Germinal center (tissue), 1 donor: Measurements from ENCODE around the gene C2CD4D.
A peak's percentile ranks its signal among the peaks of the same experiment; 100 is the strongest.

ENCODE experiments used
- DNase-seq: peaks from one replicate; pipeline ENCODE4 v3.0.0; 2012; ENCODE audit warnings: mixed read lengths, low spot score

The C2CD4D gene

DNA sequence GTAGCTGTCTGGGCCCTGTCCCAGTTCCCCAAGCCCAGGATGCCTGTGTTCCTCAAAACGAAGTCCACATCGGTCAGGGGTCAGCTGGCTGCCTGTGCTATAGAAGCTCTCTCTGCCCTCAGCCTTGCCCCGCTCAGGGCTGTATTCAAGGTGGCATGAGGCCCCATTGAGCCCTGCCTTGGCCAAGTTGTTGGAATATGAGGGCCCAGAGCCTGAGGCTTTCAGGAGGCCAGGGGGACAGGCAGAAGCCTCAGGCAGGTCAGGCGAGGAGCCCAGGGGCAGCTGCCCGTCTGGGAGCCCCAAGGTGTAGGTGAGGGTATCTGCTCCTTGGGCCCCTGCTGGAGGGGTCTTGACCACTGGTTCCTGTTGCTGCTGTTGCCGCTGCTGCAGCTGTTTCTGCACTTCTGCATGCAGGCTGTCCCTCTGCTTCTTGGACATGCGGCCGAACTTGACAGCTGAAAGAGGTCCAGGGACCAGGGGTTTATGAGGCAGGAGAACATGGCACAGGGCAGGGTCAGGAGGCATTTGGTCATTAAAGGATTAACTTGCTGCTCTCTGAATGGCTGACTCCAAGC, 24.6 kb downstream of the C2CD4D start:
- DNase-seq, result no peak

DNA sequence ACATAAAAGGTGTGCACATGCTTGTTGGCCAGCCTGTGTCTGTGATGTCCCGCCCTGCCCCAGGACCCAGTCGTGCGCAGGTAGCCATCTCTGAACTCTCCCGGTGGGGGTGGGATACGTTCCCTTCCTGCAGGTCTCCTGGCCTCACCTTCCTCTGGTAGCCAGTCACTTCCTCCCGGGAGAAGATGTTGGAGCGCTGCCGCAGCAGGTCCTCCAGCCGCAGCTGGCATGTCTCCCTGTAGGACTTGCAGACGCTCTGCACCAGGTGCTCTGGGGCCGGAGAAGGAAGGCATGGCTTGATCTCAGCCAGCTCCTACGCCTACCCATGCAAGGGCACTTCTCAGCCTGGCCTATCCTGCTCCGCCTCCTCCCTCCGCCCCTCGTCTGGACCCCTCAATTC, 25.2 kb downstream of the C2CD4D start:
- no peak for DNase-seq

DNA sequence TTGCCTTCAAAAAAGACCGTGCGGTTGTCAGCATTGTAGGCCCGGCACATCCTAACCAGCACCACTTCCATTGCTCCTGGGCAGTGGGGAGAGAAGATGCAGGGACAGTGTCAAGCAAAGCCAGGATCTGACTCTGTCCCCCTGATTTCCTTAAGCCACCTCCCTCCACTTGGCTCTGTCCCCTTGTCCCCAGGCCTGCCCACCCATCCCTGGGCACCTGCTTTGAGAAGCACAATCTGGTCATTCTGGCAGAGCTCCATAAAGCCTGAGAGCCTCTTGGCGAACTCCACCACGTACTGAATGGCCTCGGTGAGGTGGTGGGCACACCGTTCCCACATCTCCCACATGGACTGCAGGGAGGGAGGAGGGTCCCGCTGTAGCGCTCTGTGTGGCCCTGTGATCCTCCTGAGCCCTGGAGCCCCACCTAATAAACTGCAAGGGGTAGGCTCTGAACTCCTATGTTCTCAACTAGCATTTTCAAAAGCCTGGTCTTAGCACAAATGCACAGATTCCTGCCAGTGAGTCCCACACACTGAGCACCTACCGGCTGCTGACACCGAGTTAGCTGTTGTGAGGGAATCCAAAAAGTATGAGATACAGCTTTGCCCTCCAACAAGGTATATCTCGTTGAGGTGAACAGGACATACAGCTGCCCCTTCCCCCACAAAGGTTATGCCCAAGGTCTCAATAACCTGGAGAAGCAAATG, 26.2 kb downstream of the C2CD4D start:
- DNase-seq, result no peak

DNA sequence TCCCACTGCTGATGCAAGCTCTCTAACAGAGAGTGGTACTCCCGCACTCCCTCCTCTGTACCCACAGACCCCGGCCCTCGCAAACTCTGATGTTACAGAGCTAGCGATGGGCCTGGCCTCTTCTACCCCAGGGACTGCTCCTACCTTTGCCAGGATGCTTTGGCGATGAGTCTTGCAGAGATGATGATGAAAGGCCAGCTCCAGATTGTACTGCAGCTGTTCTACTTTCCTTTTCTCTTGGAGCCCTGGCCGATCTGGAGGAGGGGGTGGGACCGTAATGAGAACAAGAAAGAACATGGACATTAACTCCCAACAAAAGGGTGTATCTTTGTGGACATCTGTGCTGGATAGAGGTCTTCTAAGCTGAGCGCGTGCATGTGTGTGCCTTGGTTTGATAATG, 28.4 kb downstream of the C2CD4D start:
- no peak for DNase-seq

DNA sequence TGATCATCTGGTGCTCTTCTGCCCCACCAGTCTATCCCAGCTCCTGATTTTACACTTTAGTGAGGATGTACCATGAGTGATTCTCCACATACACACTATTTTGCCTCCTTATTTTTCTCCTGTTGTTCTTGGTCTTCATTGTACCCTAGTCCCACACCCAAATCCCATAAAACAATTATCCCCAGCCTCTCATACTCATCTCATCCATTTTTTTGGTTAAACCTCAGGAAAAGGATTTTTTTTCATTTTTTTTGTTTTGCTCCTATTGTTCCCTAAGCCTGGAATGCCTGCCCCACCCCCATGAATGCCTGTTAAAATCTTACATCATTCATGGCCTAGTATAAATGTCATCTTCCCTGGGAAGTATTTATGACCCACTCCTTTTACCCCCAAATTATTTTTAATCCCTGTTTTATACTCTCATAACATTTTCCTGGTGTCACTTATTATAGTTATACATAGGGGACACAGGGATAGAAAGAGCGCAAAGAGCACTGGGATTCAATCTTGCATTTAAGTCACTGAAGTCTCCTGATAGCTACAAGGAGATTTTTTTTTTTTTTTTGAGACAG, 29.5 kb downstream of the C2CD4D start:
- no peak for DNase-seq

DNA sequence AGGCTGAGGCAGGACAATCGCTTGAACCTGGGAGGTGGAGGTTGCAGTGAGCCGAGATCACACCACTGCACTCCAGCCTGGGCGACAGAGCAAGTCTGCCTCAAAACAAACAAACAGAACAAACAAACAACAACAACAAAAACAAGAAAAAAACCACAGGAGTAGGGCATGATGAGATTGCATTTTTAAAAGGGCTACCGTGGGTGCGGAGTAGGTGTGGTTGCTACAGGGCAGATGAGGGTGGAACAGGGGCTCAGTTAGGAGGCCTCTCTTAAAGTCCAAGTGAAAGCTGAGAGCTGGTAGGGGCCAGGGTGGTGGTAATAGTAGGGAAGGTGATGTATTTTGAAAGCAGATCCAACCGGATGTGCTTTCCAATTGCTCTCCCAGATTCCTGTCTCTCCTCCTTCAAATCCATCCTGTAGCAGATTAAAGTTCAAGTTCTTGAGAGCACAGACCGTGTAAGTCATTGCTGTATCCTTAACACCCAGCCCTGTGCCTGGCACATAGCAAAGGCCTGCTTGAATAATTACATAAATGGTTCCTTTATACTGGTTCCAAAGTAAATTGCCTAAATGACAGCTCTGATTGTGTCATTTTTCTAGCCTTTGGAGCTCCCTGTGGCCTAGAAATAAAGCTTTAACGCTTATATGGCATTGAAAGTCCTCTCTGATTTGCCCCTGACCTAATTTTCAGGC, 30.2 kb downstream of the C2CD4D start:
- no peak for DNase-seq

DNA sequence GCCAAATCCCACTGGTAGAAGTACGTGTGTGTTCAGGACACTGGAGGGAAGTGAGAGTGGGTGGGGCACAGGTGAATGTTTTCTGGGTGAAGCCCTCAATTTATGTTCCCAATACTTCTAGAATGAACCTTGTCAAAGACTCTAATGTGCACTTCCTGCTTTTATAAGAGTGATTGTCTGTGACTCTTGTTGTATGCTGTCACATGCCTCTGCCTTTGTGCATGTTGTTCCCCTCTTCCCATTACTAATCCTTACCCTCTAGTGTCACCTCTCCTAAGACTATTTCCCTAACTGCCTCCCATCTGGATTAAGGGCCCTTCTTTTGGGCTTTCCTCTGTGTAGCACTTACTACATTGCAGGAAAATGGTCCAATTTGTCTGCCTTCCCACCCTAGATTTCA, 31.9 kb downstream of the C2CD4D start:
- no peak for DNase-seq

DNA sequence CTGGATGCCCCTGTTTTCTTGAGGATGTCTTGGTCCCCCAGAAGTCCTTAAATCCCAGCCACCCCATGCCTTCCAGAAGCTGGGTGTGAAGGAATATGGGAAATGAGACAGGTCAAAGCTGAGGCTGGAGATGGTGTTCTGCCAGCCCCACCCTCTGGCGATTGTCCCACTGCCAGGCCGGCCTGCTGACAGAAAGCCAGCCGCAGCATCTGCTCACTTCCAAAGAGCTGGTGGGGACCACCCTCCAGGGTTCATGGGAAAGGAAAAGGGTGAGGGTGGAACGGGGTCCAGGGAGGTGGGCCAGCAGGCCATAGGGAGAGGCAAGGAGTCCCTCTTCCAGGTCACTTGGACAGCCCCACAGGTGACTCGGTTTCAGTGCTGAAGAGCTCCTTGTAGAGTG, 32.5 kb downstream of the C2CD4D start:
- DNase-seq, result no peak

DNA sequence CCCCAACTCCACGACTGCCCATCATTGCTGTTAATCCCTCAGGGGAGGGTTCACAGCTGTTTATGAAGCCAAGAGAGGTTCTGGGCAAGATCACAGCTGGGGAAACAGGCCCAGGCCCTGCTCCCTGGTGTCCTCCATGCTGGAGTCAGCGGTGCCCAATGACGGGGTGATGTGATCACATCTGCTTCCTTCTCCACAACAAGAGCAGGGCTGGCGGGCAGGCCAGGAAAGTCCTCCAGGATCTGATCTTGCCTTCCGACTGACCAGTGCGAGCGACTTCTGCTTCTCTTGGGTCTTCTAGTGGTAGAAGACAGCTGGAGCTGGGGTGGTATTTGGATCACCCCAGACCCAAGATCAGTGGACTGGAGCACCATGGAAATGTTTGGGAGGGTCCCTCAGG, 33.5 kb downstream of the C2CD4D start:
- DNase-seq, result no peak

DNA sequence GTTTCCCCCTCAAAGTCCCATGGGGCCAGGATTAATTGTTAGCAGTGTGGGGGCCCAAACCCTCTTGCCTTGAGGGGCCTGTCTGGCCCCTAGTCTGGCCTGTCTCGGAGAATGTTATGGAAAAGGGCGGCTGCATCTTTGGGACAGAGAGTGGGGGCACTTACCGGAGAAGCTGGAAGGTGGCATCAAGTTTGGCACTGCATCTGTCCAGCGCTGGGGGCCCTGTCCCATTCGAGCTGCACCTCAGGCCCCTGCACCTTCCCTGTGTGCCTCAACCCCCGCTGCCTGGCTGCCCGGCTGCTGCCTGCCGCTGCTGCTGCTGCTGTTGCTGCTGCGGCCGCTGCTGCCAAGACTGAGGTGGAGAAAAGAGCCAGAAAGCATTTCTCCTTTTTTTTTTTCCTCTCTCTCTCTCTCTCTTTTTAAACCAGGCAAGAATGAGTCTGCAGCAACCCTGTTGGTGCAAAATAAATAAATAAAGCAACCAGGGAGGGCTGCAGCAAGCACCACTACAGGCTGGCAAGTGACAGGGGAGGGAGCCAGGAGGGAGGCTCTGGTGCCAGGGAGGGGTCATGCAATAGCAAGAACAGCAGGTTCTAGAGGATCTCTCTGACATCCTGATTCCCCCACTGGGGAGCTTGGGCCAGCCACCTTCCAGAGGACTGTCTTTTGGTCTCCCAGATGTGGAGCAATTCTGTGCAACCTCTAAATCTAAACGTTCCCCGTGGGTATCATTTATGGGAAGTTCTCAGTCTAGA, 34.4 kb downstream of the C2CD4D start, which contains the start of gene LINGO4:
LINGO4 (minus strand) TSS at position 354 of the 755 bp plus-strand sequence. CDS start 2,715 bp downstream, outside the sequence.
- no peak for DNase-seq

DNA sequence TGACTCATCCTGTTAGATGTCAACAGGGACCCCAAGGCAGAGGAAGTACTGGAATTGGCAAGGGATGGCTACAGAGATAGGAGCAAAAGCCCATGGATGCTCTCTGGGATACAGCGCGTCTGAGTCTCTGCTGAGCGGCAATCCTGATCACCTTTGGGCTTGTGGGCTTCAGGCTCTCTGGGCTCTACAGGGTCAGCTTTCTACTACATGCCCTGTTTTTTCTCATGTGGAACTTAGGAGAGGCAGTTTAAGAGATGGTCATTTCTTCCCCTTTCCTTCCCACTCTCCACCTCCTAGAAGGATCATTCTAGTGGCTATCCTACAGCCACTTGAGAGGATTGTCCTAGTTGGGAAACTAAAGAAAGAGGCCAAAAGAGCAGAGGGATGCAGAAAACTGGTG, 35.7 kb downstream of the C2CD4D start:
- no peak for DNase-seq

DNA sequence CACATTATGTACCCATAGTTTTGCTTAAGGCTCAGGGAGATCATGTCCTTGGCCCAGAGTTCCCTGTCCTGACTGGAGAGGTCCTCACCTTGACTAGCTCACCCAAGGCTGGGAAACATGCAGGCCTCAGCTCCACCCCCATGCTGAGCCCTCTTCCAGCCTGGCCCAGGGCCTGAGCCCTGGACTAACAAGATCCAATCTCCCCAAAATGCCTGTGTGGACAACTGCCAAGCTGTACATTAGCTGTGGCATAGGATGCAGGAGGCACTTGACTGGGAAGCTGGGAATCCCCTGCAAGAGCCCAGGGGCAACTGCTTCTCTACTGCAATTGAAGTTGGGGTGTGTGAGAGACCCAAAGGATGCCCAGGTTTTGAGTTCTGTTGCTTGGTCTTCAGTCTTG, 36.5 kb downstream of the C2CD4D start:
- no peak for DNase-seq

DNA sequence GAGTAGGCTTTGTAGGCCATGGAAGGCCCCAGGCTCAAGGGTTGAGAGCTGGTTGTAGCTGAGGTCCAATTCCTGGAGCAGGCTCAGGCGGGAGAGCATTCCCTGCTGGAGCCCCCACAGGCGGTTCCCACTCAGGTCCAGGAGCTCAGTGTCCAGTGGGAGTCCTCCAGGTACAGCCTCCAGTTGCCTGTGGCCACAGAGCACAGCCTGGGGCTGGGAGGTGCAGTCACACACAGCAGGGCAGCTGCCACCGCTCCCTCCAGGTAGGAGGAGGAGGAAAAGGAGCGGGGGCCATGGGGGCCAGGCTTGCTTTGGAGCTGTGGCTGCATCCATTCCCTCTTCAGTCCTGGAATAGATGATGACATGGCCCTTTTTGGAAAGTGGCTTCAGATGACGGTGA, 37.2 kb downstream of the C2CD4D start:
- DNase-seq, result no peak

DNA sequence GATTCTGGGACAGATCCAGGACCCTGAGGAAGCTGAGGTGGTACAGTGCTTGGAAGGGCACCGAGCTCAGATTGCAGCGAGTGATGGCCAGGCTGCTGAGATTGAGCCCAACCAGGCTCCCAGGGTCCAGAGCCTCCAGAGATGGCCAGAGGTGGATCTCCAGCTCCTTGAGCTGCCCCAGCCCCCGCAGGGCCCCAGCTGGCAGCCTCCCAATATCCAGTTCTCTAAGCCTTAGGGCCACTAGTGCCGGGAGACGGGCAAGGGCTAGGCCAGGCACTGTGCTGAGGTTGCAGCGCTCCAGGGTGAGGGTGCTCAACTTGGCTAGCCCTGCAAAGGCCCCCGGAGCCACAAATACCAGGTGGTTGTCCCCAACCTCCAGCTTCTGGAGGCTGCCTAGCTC, 37.8 kb downstream of the C2CD4D start:
- DNase-seq, result no peak

DNA sequence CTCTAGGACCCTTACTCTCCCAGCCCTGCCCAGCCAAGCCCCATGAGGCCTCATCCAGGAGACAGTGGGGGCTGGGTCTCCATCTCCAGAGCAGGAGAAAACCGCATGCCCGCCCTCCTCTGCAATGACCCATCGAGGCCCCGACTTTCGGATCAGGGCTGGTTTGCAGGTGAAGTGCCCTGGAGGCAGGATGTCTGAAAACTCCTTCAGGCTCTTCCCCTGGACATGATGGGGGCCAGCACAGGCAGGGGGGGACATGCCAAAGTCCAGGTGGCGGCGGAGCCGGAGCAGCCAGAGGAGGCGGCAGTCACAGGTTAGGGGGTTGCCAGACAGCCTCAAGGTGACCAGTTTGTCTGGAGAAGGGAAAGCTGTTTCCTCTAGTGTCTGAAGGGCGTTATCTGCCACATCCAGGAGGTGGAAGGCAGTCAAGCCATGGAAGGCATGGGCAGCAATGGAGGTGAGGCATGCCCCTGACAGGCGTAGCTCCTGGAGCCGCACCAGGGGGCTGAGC, 38.3 kb downstream of the C2CD4D start:
- no peak for DNase-seq

DNA sequence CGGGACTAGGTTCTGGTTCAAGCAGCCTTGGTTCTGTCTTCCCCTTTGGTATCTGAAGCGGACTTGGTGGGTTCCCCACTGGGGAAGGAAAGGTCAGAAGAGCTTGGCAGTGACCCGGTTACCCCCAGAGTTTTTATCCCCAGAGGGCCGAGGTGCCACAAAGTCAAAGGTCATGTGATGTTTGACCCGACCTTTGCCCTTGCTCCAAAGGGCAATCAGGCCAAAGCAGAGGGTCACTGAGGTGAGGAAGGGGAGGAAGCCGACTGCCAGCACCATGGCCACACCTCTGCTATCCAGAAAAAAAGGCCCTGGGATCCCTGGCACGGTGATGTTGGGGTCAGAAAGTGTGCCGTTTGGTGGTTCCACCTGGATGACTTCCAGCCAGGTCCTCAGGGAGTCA, 38.8 kb downstream of the C2CD4D start:
- no peak for DNase-seq

DNA sequence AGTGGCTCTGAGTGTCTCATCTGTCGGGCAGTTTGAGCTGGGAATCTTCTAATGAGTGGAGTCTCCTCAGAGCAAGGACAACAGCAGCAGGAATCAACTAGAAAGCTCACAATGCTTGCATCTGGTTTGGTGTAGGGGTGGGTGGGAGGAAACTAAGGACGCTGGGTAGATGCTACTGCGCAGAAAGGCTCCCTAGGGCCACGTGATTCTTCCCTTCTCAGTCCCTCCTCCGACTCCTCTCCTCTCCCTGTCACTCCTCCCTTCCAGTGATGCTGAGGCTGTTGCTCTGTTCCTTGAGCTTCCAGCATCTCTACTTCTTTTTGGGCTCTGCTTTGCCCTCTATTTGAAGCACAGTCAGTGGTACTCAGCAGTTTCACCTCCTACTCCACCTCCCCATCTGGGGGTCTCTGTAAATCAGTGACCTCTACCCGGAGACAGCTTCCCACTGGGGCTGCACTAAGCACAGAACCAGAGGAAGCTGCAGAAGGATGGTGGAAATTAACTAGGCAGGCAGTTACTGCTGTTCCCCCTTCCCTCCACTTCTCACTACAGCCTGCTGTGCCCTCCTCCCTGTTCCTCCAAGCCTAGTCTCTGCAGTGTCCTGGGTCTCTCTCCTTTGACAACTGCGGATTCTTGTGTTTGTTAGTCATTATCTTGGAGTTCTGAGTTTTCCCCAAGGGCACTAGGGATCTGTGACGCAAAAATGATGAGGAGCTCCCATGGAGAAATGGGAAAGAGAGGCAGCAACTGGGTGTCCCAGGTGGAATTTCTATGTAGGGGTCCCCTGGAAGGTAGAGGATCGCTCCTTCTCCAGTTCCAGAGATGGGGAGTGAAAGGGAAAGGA, 40.2 kb downstream of the C2CD4D start:
- DNase-seq, result no peak

DNA sequence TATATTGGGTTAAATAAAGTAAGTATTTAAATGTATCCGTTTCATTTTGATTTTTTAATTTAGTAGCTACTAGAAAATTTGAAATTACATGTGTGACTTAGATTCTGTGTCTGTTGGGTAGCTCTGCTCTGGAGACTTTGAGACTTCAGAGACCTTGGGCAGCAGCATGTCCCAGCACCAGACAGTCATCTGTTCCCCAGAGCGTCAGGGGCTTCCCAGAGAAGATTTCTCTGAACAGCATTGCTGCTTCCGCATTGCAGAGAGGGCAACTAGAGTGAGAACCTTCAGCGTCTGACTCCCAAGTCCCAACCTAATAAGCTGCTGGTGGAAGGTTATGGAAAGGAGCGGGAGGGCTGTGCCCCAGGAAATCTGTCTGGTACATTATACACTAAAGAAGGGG, 41.0 kb downstream of the C2CD4D start:
- DNase-seq, result no peak

DNA sequence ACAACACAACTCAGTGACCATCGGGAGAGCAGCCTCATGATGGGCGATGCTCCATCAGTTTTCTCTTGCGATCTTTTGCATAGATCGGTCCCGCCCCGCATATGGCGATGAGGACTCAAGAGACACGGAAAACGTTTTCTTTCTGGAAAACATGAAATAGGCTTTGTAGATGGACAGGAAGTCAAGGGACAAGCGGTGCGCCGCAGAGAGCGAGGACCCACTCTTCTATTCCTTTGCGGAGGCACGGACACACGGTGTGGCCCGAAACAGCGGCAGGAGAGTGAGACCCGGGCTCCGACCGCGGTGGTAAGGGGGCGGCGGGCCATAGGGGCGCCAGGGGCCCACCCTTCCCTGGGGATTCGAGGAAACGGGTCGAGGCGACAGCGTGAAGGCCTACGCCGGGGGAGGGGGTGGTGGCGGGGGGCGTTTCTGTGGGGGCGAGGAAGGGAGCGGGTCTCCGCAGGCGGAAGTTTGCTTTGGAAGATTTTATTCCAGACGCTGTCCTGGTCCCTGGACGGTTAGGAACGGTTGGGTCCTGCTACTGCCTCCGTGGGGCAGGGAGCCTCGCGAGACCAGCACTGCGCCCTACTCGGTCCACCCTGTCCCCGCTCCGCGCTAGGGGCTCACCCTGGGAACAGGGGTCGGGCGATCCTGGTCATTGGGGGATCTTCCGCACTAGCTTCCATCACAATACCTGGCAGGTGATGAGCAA, 48.5 kb downstream of the C2CD4D start:
- peak; percentile 26 for DNase-seq
